CMK (cell line): ENCODE measurements around the gene LHFPL3.
"Not testable (repeated sequence)": the region's sequence is repeated elsewhere in the genome, so short reads cannot be mapped to it uniquely, and the experiment has no call there.

ENCODE experiments used
- DNase-seq: peaks from one replicate; pipeline ENCODE4 v3.0.0-alpha.2; 2010; ENCODE audit warnings: low read depth

The LHFPL3 gene

GRCh38 chr7:104935276-104935675, 606.9 kb downstream of the LHFPL3 start:
- DNase-seq = no peak

- DNase-seq = no peak
These were observed 608.1 kb downstream of the LHFPL3 start for GRCh38 chr7:104936546-104936945.

- not testable (repeated sequence) for DNase-seq
These were observed 609.1 kb downstream of the LHFPL3 start for GRCh38 chr7:104937489-104937888.

GRCh38 chr7:104938741-104939390, 610.5 kb downstream of the LHFPL3 start:
- no peak for DNase-seq

- no peak for DNase-seq
These were observed 611.8 kb downstream of the LHFPL3 start for GRCh38 chr7:104940023-104940710.

GRCh38 chr7:104943502-104944343, 615.3 kb downstream of the LHFPL3 start:
- DNase-seq = peak; percentile 97

- no peak for DNase-seq
These were observed 617.2 kb downstream of the LHFPL3 start for GRCh38 chr7:104945599-104945956.

GRCh38 chr7:104946338-104946737, 617.9 kb downstream of the LHFPL3 start:
- no peak for DNase-seq

- no peak for DNase-seq
These were observed 621.6 kb downstream of the LHFPL3 start for GRCh38 chr7:104950006-104950405.

GRCh38 chr7:104950754-104951153, 622.4 kb downstream of the LHFPL3 start:
- no peak for DNase-seq

- no peak for DNase-seq
These were observed 623.1 kb downstream of the LHFPL3 start for GRCh38 chr7:104951546-104951945.

GRCh38 chr7:104955276-104955675, 626.9 kb downstream of the LHFPL3 start:
- DNase-seq = no peak
